SKM-1 treated with dmso at 0.1 percent for 144 hours (cell line): ENCODE measurements around the gene TMC8.

Experiments used
- DNase-seq: peaks from one replicate; lab custom pipeline; 2025; ENCODE audit not compliant: unreplicated experiment; lab: John Stamatoyannopoulos, UW

TMC8 gene

DNA sequence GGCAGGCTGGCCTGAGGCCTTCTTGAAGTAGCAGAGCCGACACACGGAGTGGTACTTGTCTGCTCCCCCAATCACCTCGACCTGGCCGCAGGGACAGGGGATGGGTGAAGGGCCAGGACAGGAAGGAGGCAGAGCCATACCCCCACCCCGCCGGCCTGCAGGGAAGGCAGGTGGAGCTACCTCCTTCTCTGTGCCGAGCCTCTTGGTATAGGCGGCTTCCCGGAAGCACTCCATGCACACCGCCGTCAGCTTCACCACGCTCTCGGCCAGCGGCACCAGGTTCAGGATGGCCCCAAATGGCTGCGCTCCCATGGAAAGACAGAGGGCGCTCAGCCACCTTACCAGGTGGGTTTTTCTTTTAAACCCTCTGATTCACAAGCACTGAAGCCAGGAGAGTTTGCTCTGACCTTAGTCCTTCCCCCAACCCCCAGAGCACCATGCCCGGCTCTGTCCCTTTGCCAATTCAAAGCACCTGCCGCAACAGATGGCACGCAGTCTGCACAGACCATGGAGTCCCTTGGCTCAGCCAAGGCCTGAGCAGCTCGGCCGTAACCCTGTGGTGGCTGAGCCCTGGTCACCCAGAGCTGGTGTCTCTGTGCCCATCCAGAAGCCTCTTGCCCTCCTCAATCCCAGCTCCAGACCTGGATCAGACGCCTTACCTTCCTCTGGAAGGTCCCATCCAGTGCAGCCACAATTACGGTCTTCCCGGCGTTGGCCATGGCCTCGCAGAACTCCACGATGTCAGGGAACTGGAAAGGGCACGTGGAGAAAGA, 44.5 kb downstream of the TMC8 start:
- no peak for DNase-seq

DNA sequence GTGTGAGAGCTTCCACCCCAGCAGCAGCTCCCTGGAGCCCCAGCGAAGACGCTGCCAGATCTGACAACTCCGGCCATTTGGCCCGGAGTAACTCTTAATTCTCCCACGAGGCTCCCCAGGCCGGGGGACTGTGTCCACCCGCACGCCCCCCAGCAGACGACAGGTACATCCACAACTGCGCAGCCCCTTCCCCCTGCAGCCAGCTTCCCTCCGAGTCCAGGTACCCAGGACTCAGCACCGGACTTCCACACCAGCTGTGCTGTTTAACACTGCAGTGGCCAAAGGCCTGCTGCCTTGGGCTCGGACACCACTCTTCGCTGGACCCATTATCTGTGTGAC, 45.0 kb downstream of the TMC8 start:
- DNase-seq = no peak

GRCh38 chr17:78176548-78177025, 46.0 kb downstream of the TMC8 start:
- DNase-seq = peak; percentile 29

- no peak for DNase-seq
Observed at GRCh38 chr17:78179372-78179771, 48.8 kb downstream of the TMC8 start.

GRCh38 chr17:78180083-78180482, 49.5 kb downstream of the TMC8 start:
- no peak for DNase-seq

GRCh38 chr17:78180508-78180907, 49.9 kb downstream of the TMC8 start:
- no peak for DNase-seq

DNA sequence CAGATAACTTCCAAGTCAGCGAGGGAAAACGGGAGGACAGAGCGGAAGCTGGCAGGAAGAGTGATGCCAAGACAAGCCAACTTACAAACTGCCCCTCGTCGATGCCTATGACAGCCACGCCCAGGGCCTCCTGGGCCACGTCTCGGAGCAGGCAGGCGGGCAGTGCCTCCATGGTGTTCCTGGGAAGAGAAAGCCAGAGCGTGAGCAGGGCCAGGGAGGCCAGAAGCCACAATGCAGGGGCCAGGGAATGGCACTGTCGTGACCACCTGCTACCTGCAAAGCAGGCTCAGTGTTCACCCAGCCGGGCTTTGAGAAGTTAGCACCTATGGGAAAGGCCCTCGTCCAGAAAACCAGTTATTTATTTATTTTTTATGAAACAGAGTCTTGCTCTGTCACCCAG, 51.9 kb downstream of the TMC8 start:
- DNase-seq = no peak

- no peak for DNase-seq
Observed at GRCh38 chr17:78183916-78184315, 53.3 kb downstream of the TMC8 start.

GRCh38 chr17:78184351-78184750, 53.8 kb downstream of the TMC8 start:
- DNase-seq = no peak

- no peak for DNase-seq
Observed at GRCh38 chr17:78184868-78185267, 54.3 kb downstream of the TMC8 start.

DNA sequence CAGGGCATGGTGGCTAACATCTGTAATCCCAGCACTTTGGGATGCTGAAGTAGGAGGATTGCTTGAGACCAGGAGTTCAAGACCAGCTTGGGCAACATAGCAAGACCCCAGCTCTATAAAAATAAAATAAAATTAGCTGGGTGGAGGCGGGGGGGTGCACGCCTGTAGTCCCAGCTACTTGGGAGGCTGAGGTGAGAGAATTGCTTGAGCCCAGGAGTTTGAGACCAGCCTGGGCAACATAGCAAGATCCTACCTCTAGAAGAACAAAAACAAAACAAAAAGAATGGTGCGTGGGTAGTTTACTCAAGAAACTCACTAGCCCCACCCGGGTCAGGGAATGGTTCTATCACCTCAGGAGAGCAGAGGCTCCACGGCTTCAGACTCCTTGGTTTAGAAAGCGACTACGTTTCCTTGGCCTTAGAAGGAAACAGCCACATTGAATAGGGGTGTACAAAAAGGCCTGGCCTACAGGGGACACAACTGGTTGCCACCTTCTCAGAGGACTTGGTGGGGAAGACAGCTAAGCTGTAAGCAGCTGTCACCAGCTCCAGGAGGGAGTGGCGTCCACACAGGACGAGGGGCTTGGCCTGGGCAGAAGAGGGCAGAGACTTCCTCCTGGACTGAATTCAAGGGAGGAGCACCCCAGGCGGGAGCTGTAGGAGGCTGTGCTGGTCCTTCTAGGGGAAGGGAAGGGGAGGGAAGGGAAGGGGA, 55.6 kb downstream of the TMC8 start:
- DNase-seq = peak; percentile 23

GRCh38 chr17:78186692-78187595, 56.4 kb downstream of the TMC8 start, which contains the start of the genes AFMID and TK1:
AFMID (plus strand) TSS chr17:78187362; CDS start chr17:78187371, 9 bp downstream.
TK1 (minus strand) TSS chr17:78187052; CDS start chr17:78186994, 58 bp downstream.
- DNase-seq = peak; percentile 96
